DMS 273 treated with DMSO at 0.1 percent for 48 hours (cell line): Measurements from ENCODE around the gene ATG2B.
"Not testable (repeated sequence)": the region's sequence is repeated elsewhere in the genome, so short reads cannot be mapped to it uniquely, and the experiment has no call there.

Experiments
- DNase-seq: peaks from one replicate; lab custom pipeline; 2025; lab: John Stamatoyannopoulos, UW

Gene ATG2B

DNA sequence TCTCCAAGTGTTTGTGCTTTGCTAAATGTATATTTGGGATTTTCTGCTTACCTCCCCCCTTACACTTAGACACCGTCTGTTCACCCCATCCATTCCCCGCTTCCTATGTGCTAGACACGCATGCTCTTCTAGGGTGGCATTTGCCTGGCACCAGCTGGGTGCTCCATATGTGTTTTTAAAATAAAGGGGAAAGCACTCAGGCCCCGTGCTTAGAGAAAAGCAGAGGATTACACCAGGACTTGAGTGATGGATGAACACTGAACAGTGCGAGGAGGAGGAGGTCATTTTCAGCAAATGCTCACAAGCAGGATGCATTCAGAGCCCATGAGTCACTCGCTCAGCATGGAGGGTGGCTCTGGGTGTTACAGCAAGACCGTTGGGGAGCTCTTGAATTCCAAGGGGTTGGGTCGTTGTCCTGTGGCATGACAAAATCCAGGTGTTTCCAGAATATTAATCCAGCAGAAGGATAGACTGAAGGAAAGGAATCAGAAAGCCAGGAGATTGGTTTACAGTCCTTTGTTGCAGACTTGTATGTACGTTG lies 110.1 kb downstream of the ATG2B start:
- DNase-seq, result no peak

DNA sequence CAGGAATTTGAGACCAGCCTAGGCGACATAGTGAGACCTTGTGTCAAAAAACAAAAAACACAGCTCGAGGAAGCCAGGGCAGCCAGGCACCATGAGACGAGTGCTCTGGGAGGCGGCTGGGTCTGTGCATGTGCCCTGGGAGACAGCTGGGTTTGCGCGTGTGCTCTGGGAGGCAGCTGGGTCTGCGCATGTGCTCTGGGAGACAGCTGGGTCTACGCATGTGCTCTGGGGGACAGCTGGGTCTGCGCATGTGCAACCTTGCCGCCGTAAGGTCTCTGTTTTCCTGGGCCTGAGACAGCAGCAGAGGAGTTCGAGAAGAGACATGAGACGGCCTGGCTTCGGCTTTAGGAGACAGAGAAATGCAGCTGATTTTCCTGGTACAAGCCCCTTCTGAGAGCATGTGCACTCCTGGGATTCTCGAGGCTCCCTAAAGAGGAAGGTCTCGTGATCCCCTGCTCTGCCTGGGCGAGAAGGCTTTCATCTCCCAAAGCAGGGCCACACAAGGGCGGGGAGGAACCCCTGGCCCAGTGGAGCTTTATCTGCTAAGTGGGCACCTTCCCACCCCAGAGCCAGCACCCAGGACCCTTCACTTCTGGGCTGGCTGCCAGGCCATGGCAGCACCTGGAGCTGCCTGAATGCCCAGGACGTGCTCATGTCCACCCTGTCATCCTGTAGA lies 110.7 kb downstream of the ATG2B start:
- DNase-seq, result no peak

DNA sequence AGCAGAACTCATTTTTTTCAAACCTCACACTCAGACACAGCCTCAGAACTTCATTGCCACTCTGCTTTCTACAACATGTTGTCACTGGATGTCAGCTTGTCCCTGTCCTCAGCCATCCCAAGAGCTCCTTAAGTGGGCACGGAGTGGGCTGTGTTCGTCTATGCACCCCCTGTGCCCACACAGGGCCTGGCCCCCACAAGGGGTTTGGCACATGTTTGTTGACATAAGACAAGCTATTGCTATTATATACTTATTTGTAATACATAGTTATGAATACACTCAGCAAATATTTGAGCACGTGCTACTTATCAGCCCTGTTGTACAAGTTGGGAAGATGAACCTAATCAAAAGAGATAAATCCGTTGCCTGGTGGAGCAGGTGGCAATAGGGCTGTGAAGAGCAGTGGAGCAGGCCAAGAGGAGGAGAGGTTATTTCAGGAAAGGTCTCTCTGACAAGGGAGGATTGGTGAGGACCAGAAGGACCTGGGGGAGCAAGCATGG lies 111.4 kb downstream of the ATG2B start:
- no peak for DNase-seq

DNA sequence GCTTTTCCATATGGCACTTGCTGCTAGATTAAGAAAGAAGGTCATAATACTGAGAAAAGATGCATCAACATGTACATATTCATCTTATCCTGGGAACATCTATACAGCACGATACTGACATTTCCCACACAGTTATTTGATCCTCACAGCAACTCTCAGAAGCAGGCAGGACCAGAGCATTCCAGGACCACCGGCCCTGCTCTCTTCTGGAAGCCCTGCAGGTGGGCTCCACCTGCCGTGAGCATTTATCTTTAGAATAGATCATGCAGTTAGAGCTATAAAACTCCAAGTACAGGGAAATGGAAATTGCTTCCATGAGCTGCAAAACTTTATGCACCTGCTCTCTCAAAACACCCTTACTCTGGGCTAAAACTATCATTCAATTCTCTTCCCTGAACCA lies 112.7 kb downstream of the ATG2B start:
- no peak for DNase-seq

DNA sequence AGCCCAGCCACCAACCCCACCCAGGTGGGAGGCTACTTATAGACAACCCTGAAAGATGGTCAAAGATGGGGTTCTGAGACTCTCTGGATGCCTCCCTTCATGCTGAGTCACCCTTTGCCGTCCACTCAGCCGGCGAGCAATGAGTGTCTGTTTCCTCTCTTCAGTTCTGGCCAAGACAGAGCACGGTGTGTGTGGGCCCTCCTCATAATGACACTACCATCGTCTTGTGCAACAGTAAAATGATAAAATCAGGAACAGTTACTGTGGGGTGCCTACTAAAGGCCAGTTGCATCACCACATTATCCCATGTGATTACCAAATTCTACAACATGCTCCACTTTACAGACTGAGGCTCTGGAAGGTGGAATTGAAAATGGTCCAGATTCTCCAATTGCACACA lies 114.1 kb downstream of the ATG2B start:
- no peak for DNase-seq

DNA sequence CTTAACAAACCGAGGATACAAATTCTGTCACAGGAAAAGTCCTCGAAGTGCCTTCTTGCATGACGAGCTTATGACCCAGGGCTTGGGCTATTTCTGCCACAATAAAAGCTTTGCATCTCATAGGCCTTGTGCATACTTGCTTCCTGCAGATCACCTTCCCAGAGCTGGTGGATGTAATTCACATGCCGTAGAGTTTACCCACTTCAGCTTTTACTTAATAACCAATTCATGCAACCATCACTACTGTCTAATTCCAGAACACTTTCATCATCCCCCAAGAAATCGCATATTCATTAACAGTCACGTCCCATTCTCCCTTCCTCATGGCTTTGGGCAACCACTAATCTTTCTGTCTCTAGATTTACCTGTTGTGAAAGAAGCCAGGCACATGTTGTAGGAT lies 116.1 kb downstream of the ATG2B start:
- no peak for DNase-seq

DNA sequence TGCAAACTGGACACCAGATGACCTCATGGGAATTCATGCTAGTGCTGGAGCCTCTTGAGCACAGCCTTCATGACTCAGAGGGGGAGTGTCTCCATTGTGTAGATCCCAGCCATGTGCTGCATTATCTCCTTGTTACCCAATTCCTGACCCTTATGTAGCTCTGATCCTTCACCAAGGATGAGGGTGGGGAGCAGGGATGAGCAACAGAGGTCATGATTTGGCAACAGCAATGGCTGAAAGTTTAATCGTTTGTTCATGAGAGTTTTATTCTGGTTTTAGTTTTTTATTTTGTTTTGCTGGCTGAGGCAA lies 116.6 kb downstream of the ATG2B start:
- DNase-seq, result no peak

DNA sequence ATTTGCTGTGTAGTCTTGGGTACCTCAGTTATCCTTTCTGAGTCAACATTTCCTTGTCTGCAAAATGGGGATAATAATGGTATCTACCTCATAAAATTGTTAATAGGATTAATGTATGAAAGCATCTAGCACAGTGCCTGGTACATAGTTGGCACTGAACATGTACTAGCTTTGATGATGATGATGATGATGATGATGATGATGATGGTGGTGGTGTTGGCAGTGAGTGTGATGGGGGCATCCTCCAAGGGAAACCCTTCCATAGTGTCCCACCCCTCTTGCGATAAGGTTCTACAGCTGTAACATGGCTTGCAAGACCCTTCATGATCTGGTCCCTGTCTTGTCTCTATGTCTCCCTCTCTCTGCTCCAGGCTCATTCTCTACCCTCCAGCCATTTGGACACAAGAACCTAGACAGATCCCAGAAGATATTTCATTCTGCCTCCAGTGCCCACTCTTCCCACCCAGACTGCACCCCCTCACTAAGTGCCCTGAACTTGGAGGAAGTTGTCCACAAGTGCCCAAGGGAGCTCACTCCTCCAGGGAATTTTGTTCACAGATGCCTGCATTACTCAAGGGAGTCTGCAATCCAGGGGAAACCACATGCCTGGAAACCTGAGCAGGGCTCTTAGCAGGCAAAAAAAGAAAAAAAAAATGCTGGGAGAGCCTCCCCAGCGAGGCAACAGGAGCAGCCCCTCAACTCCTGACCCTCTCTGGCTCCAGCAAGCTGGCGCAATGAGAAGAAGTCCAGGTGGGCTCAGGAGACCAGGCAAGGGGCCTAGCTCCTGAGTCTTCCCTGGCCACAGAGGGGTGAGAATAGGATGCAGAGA lies 117.2 kb downstream of the ATG2B start:
- DNase-seq, result no peak

DNA sequence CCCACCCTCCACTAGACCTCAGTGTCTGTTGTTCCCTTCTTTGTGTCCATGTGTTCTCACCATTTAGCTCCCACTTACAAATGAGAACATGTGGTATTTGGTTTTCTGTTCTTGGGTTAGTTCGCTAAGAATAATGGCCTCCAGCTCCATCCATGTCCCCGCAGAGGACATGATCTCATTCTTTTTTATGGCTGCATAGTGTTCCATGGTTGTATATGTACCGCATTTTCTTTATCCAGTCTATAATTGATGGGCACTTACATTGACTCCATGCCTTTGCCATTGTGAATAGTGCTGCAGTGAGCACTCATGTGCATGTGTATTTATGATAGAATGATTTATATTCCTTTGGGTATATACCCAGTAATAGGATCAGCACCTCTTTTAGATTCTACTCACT lies 118.1 kb downstream of the ATG2B start:
- DNase-seq, result not testable (repeated sequence)

DNA sequence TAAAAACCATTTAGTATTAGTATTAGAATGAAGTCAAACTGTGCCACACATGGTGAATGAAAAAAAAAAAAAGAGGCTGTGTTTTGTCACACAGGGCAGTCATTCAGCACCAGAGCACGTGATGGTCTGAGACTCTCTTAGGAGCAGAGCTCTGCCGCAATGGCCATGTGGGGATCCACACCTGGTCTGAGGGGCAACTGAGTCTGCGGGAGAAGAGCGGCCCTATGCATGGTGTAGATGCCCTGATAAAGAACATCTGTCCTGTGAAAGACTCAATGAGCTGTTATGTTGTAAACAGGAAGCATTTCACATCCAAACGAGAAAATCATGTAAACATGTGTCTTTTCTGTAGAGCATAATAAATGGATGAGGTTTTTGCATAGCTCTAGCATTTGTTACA lies 119.4 kb downstream of the ATG2B start:
- no peak for DNase-seq

DNA sequence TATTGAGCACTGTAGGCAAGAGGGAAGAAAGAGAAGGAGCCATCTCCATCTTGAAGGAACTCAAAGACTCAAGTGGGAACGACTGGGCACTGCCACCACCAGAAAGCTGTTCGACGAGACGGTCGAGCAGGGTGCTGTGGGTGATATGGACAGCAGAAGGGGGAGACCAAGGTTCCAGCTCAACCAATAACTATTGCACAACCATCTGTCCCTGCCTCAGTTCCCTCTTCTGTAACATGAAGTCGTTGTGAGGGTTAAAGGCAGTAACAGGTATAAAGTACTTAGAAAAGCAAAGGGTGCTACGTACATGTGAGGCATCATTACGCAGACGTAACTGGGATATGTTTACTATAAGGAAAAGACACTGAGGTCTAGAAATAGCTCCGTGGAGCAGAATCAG lies 121.0 kb downstream of the ATG2B start:
- DNase-seq, result no peak

DNA sequence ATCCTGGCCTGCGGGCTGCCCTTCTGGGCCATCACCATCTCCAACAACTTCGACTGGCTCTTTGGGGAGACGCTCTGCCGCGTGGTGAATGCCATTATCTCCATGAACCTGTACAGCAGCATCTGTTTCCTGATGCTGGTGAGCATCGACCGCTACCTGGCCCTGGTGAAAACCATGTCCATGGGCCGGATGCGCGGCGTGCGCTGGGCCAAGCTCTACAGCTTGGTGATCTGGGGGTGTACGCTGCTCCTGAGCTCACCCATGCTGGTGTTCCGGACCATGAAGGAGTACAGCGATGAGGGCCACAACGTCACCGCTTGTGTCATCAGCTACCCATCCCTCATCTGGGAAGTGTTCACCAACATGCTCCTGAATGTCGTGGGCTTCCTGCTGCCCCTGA lies 122.5 kb downstream of the ATG2B start:
- no peak for DNase-seq

DNA sequence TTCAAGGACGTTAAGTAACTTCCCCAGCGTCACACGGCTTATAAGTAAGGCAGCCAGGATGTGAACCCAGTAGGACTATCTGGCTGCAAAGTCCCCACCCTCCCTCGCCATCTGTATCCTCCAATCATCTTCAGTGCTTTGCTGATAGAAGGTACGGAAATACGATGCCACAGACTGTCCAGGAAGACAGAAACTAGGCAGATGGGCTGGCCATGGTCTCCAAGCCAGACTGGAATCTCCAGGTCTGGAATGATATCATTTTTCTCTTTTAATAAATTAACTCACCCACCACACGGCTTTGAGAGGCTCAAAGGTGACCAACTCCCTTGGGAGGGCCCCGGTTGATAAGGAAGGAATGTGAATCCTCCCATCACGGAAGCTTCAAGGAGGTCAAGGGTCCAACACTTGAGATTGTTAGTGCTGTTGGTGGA lies 123.4 kb downstream of the ATG2B start:
- DNase-seq, result no peak

DNA sequence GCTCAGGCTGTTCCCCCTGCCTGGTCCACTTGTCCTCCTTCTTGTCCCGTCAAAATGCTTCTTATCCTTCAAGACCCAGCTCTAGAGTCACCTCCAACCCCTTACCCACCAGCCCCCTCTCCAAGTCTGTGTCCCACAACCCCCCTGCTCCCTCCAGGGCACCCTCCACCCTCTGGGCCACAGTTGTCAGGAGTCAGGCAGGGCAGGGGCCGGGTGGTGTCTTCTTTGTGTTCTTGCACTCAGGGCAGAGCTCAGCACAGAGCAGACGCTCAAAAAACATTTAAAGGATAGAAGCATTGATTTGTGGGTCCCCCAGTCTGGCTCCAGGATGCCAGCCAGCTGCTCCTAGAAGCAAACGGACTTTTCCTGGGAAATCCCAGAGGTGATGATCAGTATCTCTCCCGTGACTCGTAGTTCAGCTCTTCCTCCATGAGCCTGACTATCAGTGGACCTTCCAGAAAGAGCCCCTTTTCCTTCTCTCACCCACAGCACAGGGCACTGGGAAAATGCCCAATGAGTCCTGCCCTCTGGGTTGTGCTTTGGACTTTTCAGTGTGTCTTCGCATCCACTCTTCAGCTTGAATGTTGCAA lies 124.4 kb downstream of the ATG2B start:
- no peak for DNase-seq

DNA sequence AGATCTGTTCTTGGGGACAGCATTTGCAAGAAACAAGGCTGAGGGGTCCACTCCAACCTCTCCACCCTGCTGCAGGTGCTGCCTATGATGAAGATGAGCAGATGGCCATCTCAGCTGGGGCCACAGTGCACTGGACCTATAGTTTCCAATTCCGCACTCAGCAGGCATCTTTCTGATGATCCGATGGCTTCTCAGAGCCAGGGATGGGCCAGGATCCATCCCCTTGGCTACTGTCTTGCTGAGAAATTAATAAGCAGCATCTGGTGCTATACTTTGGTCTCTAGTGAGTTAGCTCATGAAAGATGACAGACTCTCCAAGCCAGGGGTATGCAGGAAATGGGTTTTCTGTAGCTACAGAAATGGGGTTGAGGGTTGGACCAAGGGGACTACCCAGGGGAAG lies 125.5 kb downstream of the ATG2B start:
- no peak for DNase-seq

DNA sequence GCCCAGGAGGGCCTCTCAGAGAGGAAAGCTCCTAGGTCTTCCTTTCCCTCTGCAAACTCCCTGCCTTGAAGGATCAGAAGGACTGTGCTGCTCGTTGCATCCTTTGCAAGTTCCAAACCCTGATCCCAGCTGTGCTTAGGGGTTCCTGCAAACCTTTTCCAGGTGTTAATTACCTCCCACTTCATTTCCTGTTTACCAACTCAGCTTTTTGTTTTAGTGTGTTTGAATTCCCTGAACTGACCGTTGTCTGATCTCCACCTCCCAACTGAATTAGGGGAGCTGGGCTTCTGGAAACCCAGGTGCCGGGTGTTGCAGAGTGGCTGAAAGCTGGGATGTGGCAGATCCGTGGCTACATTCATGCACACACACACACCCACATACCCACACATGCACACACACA lies 127.7 kb downstream of the ATG2B start:
- DNase-seq, result no peak

DNA sequence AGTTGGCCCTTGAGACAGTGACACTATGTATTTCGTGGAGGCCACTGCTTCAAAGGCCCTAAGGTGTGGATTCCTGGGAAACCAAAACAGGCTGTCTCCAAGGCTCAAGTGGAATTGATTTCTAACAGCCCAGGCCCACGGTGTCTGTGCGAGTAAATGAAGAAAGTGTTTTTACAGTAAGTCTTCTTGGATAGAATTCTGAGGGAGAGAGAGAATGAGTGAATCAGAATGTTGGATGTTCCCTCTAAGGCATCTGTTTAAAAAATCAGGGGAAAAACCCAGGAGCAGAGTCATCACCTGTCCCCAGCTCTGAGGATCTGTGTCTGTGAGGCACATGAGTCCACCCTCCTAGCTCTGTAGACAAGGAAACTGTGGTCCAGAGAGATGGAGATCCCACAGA lies 129.5 kb downstream of the ATG2B start:
- DNase-seq, result no peak

DNA sequence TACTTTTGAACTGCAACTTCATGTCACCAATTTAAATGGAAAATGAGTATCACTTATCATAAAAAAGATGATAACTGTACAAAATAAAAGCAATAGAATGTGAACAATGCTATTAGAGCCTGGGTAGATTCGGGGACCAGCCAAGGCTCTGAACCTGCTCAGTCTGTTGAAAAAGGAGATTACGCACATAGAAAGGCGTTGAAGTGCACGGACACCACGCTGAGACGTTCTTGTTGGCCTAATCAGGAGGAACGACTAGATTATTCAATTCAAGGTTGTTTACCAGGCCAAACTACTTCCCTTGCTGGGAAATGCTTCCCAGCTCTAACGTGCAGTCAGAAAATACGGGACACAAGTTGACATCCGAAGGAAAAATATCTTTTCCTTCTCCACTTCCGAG lies 130.6 kb downstream of the ATG2B start:
- DNase-seq, result no peak

DNA sequence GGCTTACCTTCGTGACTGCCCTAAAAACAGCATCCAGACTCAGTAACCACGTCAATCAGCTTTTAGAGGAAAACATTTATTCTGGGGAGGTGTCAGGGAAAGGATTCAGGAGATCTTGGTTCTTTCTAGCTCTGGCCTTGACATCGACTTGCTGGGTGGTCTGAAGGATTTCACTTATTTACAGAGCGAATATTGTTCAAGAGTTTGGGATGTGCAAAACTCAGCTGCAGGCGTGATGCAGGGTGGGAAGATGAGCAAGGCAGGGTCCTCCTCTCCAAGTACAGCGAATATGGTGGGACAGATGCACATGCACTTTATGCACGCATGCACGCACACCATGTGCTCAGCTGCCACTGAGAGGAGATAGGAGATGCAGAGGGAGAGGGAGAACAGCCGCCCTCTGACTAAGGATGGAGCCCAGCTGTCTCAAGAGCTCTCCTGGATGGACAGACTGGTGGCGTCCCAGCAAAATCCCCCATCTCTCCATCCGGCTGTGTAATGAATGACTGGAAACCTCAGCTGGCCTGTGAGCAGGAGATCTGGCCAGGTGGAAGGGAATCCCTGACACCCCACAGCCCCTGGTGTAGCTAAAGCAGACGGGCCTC lies 131.5 kb downstream of the ATG2B start:
- no peak for DNase-seq

DNA sequence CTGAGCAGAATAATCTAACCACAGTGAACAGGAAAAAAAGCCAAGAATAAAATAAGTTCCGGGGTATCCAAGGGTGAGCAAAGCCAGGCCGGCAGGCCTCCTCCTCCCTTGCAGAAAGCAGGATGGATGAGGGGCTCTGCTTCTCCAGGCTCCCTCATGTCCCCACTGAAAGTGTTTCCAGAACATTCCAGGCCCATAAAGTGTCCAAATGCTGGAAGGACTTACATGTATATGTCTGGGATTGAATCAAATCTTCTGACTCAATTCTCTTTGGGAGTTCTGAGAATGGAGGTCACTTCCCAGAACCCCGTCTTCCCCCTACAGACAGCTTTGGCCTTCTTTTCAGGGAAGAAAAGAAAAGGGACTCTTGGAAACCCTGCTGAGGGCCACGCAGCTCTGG lies 132.1 kb downstream of the ATG2B start:
- no peak for DNase-seq

DNA sequence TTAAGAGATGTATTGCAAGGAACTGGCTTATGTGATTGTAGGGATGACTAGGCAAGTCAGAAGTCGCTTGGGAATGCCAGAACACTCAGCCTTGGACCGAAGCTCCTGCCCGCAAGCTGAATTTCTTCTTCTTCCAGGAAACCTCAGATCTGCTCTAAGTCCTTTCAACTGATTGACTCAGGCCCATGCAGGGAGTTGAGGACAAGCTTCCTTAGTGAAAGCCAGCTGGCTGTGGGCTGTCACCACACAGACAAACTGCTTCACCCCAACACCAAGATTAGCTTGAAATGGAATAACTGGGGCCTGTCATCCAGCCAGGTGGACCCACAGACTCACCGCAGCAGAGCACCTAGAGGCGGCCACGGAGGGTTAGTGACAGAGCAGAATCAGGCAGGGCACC lies 133.8 kb downstream of the ATG2B start:
- no peak for DNase-seq
